HG02943 (cell line): ENCODE measurements around the gene HMGCS2.

Source experiments
- ATAC-seq: cut with Tn5 transposase; IDR thresholded peaks from one replicate; pipeline ENCODE4 v1.9.1; 2021; ENCODE audit warnings: mild to moderate bottlenecking, low read depth, moderate library complexity; ENCODE audit not compliant: unreplicated experiment

The HMGCS2 gene

GRCh38 chr1:119703666-119704450 is 64.8 kb downstream of the HMGCS2 start:
- ATAC-seq: no peak

- no peak for ATAC-seq
Observed at GRCh38 chr1:119702384-119702783, 66.3 kb downstream of the HMGCS2 start.

GRCh38 chr1:119701659-119702058 is 67.0 kb downstream of the HMGCS2 start:
- no peak for ATAC-seq

- ATAC-seq: no peak
Observed at GRCh38 chr1:119700326-119700725, 68.4 kb downstream of the HMGCS2 start.
